HAP-1 (cell line): ENCODE results near the gene CAMK2B.

Experiments
- DNase-seq, 2 experiments: peaks; one replicate each; pipeline ENCODE4 v3.0.0-alpha.2; 2016 to 2020; ENCODE audit warnings: low spot score in 2 of 2
- H3K27me3 ChIP-seq: fragments of 250-450 bp; sonication (Bioruptor Pico); 2 replicates; pipeline ENCODE4 v1.5.1; 2020; ENCODE audit warnings: low read depth, mild to moderate bottlenecking, moderate library complexity
- H3K36me3 ChIP-seq: fragments of 250-450 bp; sonication (Bioruptor Pico); replicated peaks from 2 replicates; pipeline ENCODE4 v1.5.1; 2020; ENCODE audit warnings: mild to moderate bottlenecking
- H3K4me1 ChIP-seq: fragments of 250-450 bp; sonication (Bioruptor Pico); 2 replicates; pipeline ENCODE4 v1.5.1; 2020; ENCODE audit warnings: mild to moderate bottlenecking
- H3K4me3 ChIP-seq: fragments of 250-450 bp; sonication (Bioruptor Pico); 2 replicates; pipeline ENCODE4 v1.5.1; 2020; ENCODE audit warnings: mild to moderate bottlenecking, moderate library complexity
- H3K9me3 ChIP-seq: fragments of 250-450 bp; sonication (Bioruptor Pico); 2 replicates; pipeline ENCODE4 v1.5.1; 2020; ENCODE audit warnings: mild to moderate bottlenecking, moderate library complexity
- in situ Hi-C: fragments of 300-500 bp; cut with MboI; formaldehyde crosslinking; loops from 3 replicates; pipeline ENCODE4 v1.14.3; 2020; ENCODE audit warnings: low sequenced_read_pairs, inconsistent platforms, mixed read lengths

CAMK2B gene

GRCh38 chr7:44263326-44264082 lies 61.9 kb downstream of the CAMK2B start:
- in situ Hi-C loops: no loop called here
- H3K9me3 ChIP-seq: no peaks in the 10 kb centered on the region
- no peak overlapping the region for H3K4me3 ChIP-seq
- DNase-seq: no peak
- peaks cover 45% of the 10 kb centered on the region for H3K27me3 ChIP-seq
- H3K4me1 ChIP-seq: no peaks in the 10 kb centered on the region
- no peaks in the 10 kb centered on the region for H3K36me3 ChIP-seq

GRCh38 chr7:44262031-44262430 lies 63.4 kb downstream of the CAMK2B start:
- H3K4me3 ChIP-seq: no peak overlapping the region
- no peaks in the 10 kb centered on the region for H3K9me3 ChIP-seq
- in situ Hi-C loops: no loop called here
- no peak for DNase-seq
- no peaks in the 10 kb centered on the region for H3K4me1 ChIP-seq
- H3K36me3 ChIP-seq: no peaks in the 10 kb centered on the region
- H3K27me3 ChIP-seq: peaks cover 31% of the 10 kb centered on the region

DNA sequence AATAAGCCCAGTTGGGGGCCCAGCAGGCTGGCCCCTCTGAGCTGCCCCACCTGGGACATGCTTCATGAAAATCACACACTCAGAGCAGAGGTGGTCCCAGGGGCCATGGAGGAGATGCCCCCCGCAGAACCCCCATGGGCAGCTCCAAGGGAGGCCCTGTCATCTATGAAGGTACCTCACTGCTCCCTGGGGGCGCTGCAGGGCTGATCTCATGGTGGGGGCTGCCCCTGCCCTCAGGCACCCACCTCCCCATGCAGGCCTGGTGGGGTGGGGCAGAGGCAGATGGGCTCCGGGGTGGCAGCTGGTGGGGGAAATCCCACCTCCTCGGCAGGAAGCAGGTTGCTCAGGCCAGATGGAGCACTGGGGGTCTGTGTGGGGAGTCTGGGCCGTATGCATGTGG lies 64.2 kb downstream of the CAMK2B start:
- in situ Hi-C loops: no loop called here
- no peaks in the 10 kb centered on the region for H3K9me3 ChIP-seq
- H3K36me3 ChIP-seq: no peaks in the 10 kb centered on the region
- no peak overlapping the region for H3K4me3 ChIP-seq
- H3K4me1 ChIP-seq: no peaks in the 10 kb centered on the region
- peaks cover 23% of the 10 kb centered on the region for H3K27me3 ChIP-seq
- no peak for DNase-seq

DNA sequence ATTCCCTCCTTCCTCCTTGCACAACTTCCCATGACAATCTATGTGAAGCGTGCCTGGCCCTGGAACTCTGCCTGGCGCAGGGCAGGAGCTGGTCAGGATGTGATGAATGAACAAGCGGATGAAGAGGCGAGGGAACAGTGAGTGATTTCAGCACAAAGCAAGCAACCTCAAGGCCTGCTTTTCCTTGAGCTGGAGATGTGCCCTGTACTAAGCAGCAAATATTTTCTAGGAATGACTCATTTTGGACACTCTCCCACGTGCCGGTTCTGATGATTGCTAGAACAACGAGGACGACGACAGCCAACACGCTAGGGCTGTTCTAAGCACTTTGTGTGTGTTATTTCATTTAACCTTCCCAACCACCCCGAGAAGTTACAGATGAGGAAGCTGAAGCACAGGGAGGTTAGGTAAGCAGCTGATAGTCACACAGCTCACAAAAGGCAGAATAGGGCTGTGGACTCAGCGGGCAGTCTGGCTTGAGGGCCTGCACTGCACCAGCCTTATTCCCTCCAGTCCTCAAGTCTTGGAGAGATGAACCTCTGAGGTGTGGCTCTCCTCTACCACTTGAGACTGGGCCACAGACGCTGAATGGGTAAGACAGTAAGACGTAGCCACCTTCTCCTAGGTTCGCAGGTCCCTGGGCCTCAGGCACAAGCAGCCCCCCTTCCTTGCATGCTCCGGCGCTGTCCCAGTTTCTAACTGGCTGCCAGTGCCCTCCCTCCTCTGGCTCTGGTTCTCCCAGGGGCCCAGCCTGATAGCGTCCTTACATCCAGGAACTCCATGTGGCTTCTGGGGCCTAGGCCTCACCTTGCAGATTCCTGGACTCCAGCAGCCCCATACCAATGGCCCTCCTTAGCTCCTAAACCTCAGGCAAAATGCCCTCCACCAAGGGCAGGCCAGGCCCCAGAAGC lies 65.6 kb downstream of the CAMK2B start:
- Histone ChIP-seq H3K4me1 (no peaks in the 10 kb centered on the region), H3K4me3 (no peak overlapping the region), H3K9me3 (no peaks in the 10 kb centered on the region), H3K36me3 (no peaks in the 10 kb centered on the region), H3K27me3 (peaks cover 11% of the 10 kb centered on the region; the same call in 1 of the 2 replicates)
- in situ Hi-C loops: no loop called here
- no peak for DNase-seq

DNA sequence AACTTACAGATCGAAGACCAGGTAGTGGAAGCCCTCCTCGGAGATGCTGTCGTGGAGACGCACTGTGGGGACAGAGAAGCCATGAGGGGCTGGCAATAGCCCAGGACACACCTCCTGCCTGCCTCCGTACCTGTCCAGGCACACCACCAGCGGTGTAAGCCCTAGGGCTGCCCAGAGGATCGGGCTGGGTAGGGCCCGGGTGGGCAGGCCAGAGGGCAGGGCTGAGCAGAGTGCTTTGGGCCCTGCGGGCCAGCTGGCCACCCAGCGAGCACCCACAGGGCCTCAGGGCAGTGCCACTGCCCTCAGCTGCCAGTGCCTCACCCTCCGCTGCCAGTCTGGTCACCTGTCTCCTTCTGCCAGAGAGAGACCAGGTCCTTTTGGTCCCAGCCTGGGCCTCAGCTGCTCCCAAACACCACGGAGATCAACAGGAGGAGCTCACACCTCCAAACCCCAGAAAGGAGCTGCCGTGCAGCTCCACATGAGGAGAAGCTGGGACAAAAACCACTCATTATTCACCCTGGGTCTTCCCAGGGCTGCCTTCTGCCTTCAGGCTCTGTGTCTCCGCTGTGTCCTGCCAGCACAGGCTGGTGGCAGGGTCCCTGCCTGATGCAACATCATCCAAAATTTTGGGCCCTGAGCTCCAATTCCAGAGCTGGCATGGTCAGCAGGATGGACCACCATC lies 66.4 kb downstream of the CAMK2B start:
- Histone ChIP-seq H3K4me3 (no peak overlapping the region), H3K27me3 (peaks cover 5% of the 10 kb centered on the region; the same call in 1 of the 2 replicates), H3K36me3 (no peaks in the 10 kb centered on the region), H3K4me1 (no peaks in the 10 kb centered on the region), H3K9me3 (no peaks in the 10 kb centered on the region)
- in situ Hi-C loops: no loop called here
- DNase-seq: no peak

DNA sequence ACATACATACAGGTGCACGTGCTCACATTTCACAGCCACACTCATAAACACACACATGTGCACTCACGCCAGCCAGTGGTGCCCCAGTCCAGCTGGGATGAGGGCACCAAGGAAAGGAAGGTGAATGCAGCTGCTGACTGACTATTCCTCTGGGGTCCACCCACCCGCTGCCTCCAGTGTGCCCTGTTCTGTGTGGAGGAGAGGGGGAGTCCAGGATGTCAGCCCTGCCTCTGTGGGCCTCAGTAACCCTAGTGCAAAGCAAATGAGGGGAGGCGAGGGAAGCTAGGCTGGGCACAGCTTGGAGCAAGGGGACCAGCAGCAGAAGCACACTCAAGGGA lies 67.0 kb downstream of the CAMK2B start:
- Histone ChIP-seq H3K36me3 (no peaks in the 10 kb centered on the region), H3K4me1 (no peaks in the 10 kb centered on the region), H3K9me3 (no peaks in the 10 kb centered on the region), H3K4me3 (no peak overlapping the region), H3K27me3 (peaks cover 2% of the 10 kb centered on the region; the same call in 1 of the 2 replicates)
- DNase-seq: no peak
- in situ Hi-C loops: no loop called here

DNA sequence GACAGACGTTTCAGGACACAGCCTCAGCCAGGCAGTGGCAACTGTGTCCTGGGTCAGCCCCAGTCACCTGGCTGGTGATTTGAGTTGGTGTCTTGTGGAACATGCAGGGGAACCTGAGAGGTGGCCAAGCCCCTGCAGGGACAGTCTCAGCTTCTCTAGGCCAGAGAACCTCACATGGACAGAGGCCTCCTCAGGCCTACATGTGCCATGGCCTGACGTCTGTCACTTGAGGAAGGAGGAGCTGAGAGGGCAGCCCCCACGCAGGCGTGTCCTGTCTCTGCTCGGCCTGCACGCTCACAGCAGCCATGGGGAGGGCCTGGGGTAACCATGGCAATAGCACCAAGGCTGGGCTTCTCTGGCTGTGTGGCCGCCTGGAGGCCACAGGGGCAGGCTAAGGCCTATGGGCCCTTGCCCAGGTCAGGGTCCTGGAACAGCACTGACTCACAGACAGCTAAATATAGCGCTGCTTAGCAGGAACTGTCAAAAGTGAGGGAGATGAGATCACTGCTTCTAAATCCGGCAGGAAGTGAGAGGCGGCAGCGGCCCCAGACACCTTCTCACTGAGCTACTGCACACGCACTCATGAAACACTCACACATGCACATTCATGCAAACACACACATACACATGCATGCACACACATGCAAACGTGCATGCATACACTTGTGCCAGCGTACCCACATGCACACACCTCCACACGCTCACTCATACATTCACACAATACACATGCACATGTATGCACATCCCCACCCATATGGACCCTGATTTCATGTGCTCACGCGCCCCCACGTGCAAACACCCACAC lies 67.6 kb downstream of the CAMK2B start:
- Histone ChIP-seq H3K4me1 (no peaks in the 10 kb centered on the region), H3K4me3 (no peak overlapping the region), H3K27me3 (no peaks in the 10 kb centered on the region; the same call in 1 of the 2 replicates), H3K36me3 (no peaks in the 10 kb centered on the region), H3K9me3 (no peaks in the 10 kb centered on the region)
- in situ Hi-C loops: no loop called here
- DNase-seq: no peak

- Histone ChIP-seq H3K4me1 (no peaks in the 10 kb centered on the region), H3K27me3 (no peaks in the 10 kb centered on the region), H3K9me3 (no peaks in the 10 kb centered on the region), H3K4me3 (no peak overlapping the region), H3K36me3 (no peaks in the 10 kb centered on the region)
- in situ Hi-C loops: no loop called here
- no peak for DNase-seq
These were observed 68.2 kb downstream of the CAMK2B start for GRCh38 chr7:44257213-44257612.

GRCh38 chr7:44256459-44256858 lies 68.9 kb downstream of the CAMK2B start:
- H3K27me3 ChIP-seq: no peaks in the 10 kb centered on the region
- H3K4me3 ChIP-seq: no peak overlapping the region
- H3K4me1 ChIP-seq: no peaks in the 10 kb centered on the region
- H3K9me3 ChIP-seq: no peaks in the 10 kb centered on the region
- in situ Hi-C loops: no loop called here
- DNase-seq: no peak
- no peaks in the 10 kb centered on the region for H3K36me3 ChIP-seq

GRCh38 chr7:44251881-44252280 lies 73.5 kb downstream of the CAMK2B start:
- DNase-seq: no peak
- no peaks in the 10 kb centered on the region for H3K9me3 ChIP-seq
- H3K4me3 ChIP-seq: no peak overlapping the region
- in situ Hi-C loops: no loop called here
- H3K27me3 ChIP-seq: no peaks in the 10 kb centered on the region
- no peaks in the 10 kb centered on the region for H3K4me1 ChIP-seq
- H3K36me3 ChIP-seq: no peaks in the 10 kb centered on the region

- in situ Hi-C loops: no loop called here
- no peak overlapping the region for H3K4me3 ChIP-seq
- H3K27me3 ChIP-seq: no peaks in the 10 kb centered on the region
- no peaks in the 10 kb centered on the region for H3K9me3 ChIP-seq
- no peaks in the 10 kb centered on the region for H3K4me1 ChIP-seq
- H3K36me3 ChIP-seq: no peaks in the 10 kb centered on the region
- DNase-seq: no peak
These were observed 74.1 kb downstream of the CAMK2B start for GRCh38 chr7:44251269-44251668.

DNA sequence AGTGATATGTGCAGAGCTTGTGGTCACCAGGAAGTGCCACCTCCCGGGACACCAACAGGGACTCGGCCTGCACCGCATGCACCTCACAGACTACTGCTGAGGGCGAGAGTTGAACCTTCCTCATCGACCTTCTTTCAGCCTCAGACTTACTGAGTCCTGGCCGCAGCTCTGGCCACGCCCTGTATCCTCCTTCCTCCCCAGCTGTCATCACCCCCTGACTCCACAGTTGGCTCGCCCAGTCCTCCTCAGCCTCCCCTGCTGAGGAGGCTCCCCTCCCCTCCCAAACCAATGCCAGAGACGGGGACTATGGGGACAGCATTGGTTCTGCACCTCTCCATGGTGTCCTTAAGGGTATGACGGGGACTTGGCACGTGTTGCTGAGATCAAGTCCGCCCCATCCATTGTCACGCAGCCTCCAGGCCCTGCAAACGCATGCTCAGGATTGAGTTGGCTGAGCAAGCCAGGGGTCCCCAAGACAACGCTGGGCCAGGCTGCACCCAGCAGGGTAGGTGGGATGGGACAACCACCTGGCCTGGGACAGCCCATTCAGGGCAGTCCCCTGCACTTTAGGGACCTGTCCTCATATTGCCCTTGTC lies 75.7 kb downstream of the CAMK2B start:
- in situ Hi-C loops: loop anchor here (10.0 kb wide), 1 partner anchor 235 kb away; no protein-coding TSS in a partner anchor

More for the DNA sequence above, 75.7 kb downstream of the CAMK2B start:
- DNase-seq: no peak
- H3K27me3 ChIP-seq: no peaks in the 10 kb centered on the region
- no peak overlapping the region for H3K4me3 ChIP-seq
- no peaks in the 10 kb centered on the region for H3K9me3 ChIP-seq
- no peaks in the 10 kb centered on the region for H3K36me3 ChIP-seq
- H3K4me1 ChIP-seq: no peaks in the 10 kb centered on the region
